ENCODE data around the gene BNC2.
A peak's percentile ranks its signal among the peaks of the same experiment; 100 is the strongest.

Gene BNC2

DNA sequence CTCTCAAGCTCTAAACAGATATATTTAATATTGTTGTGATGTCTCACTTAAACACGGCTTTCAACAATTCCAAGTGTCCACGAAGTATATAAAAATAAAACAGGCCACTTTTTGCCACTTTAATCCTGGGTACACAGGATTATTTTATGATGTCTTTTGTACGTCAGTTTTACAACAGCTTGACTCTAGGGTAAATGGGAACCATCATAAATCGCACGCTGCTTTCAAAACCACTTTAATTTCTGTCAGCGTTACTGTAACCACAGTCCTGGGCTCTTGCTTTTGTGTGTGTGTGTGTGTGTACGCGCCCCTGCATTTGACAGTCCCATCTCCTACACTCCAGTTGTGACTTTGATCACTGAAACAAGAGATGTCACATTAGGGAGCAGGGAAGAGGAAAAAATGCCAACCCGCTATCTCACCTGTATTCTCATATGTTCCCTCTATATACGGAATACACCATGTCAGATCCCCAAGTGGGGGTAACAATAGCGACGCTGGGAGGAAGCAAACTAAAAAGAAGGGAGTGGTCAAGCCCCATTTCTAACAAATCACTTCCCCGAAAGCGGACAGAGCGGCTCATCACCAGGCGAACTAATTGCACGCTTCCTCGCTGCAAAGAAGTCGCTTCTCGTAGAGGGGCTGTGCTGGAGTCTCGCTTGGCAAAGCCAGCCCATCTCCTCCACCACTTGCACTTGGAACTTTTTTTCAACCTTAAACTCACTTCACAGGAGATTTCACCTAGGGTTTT lies 1.2 kb downstream of the BNC2 start:
- no peaks in the 10 kb centered on the region for H3K9me2 ChIP-seq (replicated peaks; ENCODE audit: low read depth, low read length)
- peak overlapping the region; percentile 71 for H3K4me2 ChIP-seq (ENCODE audit: low read depth, low read length, poor library complexity, severe bottlenecking)
- no peaks in the 10 kb centered on the region for H4K20me1 ChIP-seq (ENCODE audit: insufficient read depth, low read length, poor library complexity, severe bottlenecking)
- no peaks in the 10 kb centered on the region for H3K9me3 ChIP-seq (ENCODE audit: insufficient read depth, low read depth, low read length)
- peak overlapping the region; percentile 60 for H3K9ac ChIP-seq (ENCODE audit: low read depth, low read length, poor library complexity, severe bottlenecking)
- no peaks in the 10 kb centered on the region; the same call in 1 of the 2 replicates for H3F3A ChIP-seq (ENCODE audit: low read depth)
- peak overlapping the region; percentile 67 for H3K4me3 ChIP-seq (ENCODE audit: low read length, poor library complexity, severe bottlenecking)
- H2AFZ ChIP-seq (ENCODE audit: low read length) = peak overlapping the region; percentile 57; the same call in 1 of the 2 replicates
- no peaks in the 10 kb centered on the region for H3K79me2 ChIP-seq (ENCODE audit: insufficient read depth, low read length)
- H3K27me3 ChIP-seq (ENCODE audit: insufficient read depth, low read length, poor library complexity, severe bottlenecking) = no peaks in the 10 kb centered on the region
- TF ChIP-seq EZH2phosphoT487 (IDR thresholded peaks at IDR 0.05; ENCODE audit: borderline replicate concordance) = no peak
- TF ChIP-seq, protein P1, sequence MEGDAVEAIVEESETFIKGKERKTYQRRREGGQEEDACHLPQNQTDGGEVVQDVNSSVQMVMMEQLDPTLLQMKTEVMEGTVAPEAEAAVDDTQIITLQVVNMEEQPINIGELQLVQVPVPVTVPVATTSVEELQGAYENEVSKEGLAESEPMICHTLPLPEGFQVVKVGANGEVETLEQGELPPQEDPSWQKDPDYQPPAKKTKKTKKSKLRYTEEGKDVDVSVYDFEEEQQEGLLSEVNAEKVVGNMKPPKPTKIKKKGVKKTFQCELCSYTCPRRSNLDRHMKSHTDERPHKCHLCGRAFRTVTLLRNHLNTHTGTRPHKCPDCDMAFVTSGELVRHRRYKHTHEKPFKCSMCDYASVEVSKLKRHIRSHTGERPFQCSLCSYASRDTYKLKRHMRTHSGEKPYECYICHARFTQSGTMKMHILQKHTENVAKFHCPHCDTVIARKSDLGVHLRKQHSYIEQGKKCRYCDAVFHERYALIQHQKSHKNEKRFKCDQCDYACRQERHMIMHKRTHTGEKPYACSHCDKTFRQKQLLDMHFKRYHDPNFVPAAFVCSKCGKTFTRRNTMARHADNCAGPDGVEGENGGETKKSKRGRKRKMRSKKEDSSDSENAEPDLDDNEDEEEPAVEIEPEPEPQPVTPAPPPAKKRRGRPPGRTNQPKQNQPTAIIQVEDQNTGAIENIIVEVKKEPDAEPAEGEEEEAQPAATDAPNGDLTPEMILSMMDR (conservative IDR thresholded peaks at IDR 0.05; ENCODE audit: low read length) = no peak
- H3K4me1 ChIP-seq (ENCODE audit: insufficient read depth, low read length, poor library complexity, severe bottlenecking) = peaks cover 43% of the 10 kb centered on the region
- no peaks in the 10 kb centered on the region for H3K36me3 ChIP-seq (ENCODE audit: insufficient read depth, low read length)

DNA sequence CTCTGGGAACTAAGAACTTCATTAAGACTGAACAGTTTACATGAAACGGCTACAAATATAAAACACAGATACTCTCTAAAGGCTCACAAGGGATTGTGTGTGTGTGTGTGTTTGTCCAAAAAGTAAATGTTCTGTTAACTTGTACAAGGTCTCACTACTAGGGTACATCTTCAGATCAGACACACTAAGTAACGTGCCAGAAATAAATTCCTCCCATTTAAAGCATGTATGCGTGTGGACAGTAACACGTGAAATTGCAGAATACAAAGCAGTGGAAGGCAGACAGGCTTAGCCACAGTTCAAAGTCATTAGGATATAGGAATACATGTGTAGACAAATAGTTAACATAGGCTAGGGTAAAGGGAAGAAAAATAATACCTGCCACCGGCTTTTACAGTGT lies 1.8 kb downstream of the BNC2 start:
- peak overlapping the region; percentile 71 for H3K4me2 ChIP-seq (ENCODE audit: low read depth, low read length, poor library complexity, severe bottlenecking)
- peak overlapping the region; percentile 60 for H3K9ac ChIP-seq (ENCODE audit: low read depth, low read length, poor library complexity, severe bottlenecking)
- no peaks in the 10 kb centered on the region for H4K20me1 ChIP-seq (ENCODE audit: insufficient read depth, low read length, poor library complexity, severe bottlenecking)
- peak overlapping the region; percentile 67 for H3K4me3 ChIP-seq (ENCODE audit: low read length, poor library complexity, severe bottlenecking)
- TF ChIP-seq EZH2phosphoT487 (IDR thresholded peaks at IDR 0.05; ENCODE audit: borderline replicate concordance) = no peak
- TF ChIP-seq, protein P1 (conservative IDR thresholded peaks at IDR 0.05; ENCODE audit: low read length) = no peak
- H2AFZ ChIP-seq (ENCODE audit: low read length) = peak overlapping the region; percentile 57; the same call in 1 of the 2 replicates
- no peaks in the 10 kb centered on the region for H3K36me3 ChIP-seq (ENCODE audit: insufficient read depth, low read length)
- H3F3A ChIP-seq (ENCODE audit: low read depth) = no peaks in the 10 kb centered on the region; the same call in 1 of the 2 replicates
- H3K9me3 ChIP-seq (ENCODE audit: insufficient read depth, low read depth, low read length) = no peaks in the 10 kb centered on the region
- no peaks in the 10 kb centered on the region for H3K9me2 ChIP-seq (replicated peaks; ENCODE audit: low read depth, low read length)
- H3K27me3 ChIP-seq (ENCODE audit: insufficient read depth, low read length, poor library complexity, severe bottlenecking) = no peaks in the 10 kb centered on the region
- peaks cover 43% of the 10 kb centered on the region for H3K4me1 ChIP-seq (ENCODE audit: insufficient read depth, low read length, poor library complexity, severe bottlenecking)
- no peaks in the 10 kb centered on the region for H3K79me2 ChIP-seq (ENCODE audit: insufficient read depth, low read length)

GRCh38 chr9:16867576-16868311 lies 2.7 kb downstream of the BNC2 start:
- peaks cover 43% of the 10 kb centered on the region for H3K4me1 ChIP-seq (ENCODE audit: insufficient read depth, low read length, poor library complexity, severe bottlenecking)

More at GRCh38 chr9:16867576-16868311, 2.7 kb downstream of the BNC2 start:
- no peaks in the 10 kb centered on the region for H3K36me3 ChIP-seq (ENCODE audit: insufficient read depth, low read length)
- peak overlapping the region; percentile 67 for H3K4me3 ChIP-seq (ENCODE audit: low read length, poor library complexity, severe bottlenecking)
- TF ChIP-seq EZH2phosphoT487 (IDR thresholded peaks at IDR 0.05; ENCODE audit: borderline replicate concordance) = no peak
- TF ChIP-seq, protein P1 (conservative IDR thresholded peaks at IDR 0.05; ENCODE audit: low read length) = no peak
- no peaks in the 10 kb centered on the region for H3K27me3 ChIP-seq (ENCODE audit: insufficient read depth, low read length, poor library complexity, severe bottlenecking)
- H4K20me1 ChIP-seq (ENCODE audit: insufficient read depth, low read length, poor library complexity, severe bottlenecking) = no peaks in the 10 kb centered on the region
- H3K79me2 ChIP-seq (ENCODE audit: insufficient read depth, low read length) = no peaks in the 10 kb centered on the region
- peak overlapping the region; percentile 71 for H3K4me2 ChIP-seq (ENCODE audit: low read depth, low read length, poor library complexity, severe bottlenecking)
- H3K9ac ChIP-seq (ENCODE audit: low read depth, low read length, poor library complexity, severe bottlenecking) = peak overlapping the region; percentile 60
- H3F3A ChIP-seq (ENCODE audit: low read depth) = no peaks in the 10 kb centered on the region; the same call in 1 of the 2 replicates
- H2AFZ ChIP-seq (ENCODE audit: low read length) = peak overlapping the region; percentile 72
- no peaks in the 10 kb centered on the region for H3K9me3 ChIP-seq (ENCODE audit: insufficient read depth, low read depth, low read length)
- no peaks in the 10 kb centered on the region for H3K9me2 ChIP-seq (replicated peaks; ENCODE audit: low read depth, low read length)

Measured in Loucy (cell line).